Dermis microvascular lymphatic vessel endothelial cell (primary cell): Measurements from ENCODE around the gene ZNF837. TPM values are rescaled to one million over a fixed set of nuclear protein-coding genes. Genes with fewer than 3 reads are reported as not detected.
"Not testable (repeated sequence)": the region's sequence is repeated elsewhere in the genome, so short reads cannot be mapped to it uniquely, and the experiment has no call there.

Source experiments
- DNase-seq, 2 donors: peaks; one replicate each; pipeline versions ENCODE4 v3.0.0 to v3.0.0-alpha.2; 2010; ENCODE audit warnings: low read depth in 2 of 2
- total RNA-seq: library from RNA; depleted of rRNA; stranded (reverse); fragments of >200 nt; gene quantifications from 2 replicates; pipeline ENCODE4 v1.2.1, GENCODE V29; 2014

ZNF837 gene
- total RNA-seq = 1.7 and 3.7 TPM in 2 replicates

- DNase-seq = peak; percentile 100
These were observed at the start of gene ZNF837 for GRCh38 chr19:58380662-58381459. TSS of gene ZNF837 (minus strand) at chr19:58381030. CDS start at chr19:58369332, 11,698 bp downstream.

GRCh38 chr19:58429745-58430144 is 48.9 kb upstream of the ZNF837 start:
- no peak for DNase-seq

- no peak for DNase-seq
These were observed 47.8 kb upstream of the ZNF837 start for GRCh38 chr19:58428617-58429016.

- no peak for DNase-seq
These were observed 36.2 kb upstream of the ZNF837 start for GRCh38 chr19:58417071-58417470.

- no peak for DNase-seq
These were observed 35.8 kb upstream of the ZNF837 start for GRCh38 chr19:58416604-58417003.

- peak in 1 of 2 donors; percentile 31 for DNase-seq
These were observed 28.4 kb upstream of the ZNF837 start for GRCh38 chr19:58409010-58409790.

GRCh38 chr19:58408152-58409009 is 27.6 kb upstream of the ZNF837 start, which contains the start of gene ZNF584:
TSS of gene ZNF584 (plus strand) at chr19:58408649. CDS start at chr19:58409148, 499 bp downstream.
- peak; percentile 87 to 96 for DNase-seq

GRCh38 chr19:58407658-58408151 is 26.9 kb upstream of the ZNF837 start:
- no peak for DNase-seq

- DNase-seq = no peak
These were observed 26.2 kb upstream of the ZNF837 start for GRCh38 chr19:58406818-58407657.

- not testable (repeated sequence) for DNase-seq
These were observed 23.2 kb upstream of the ZNF837 start for GRCh38 chr19:58403920-58404478.

- no peak for DNase-seq
These were observed 21.1 kb upstream of the ZNF837 start for GRCh38 chr19:58401840-58402421.

GRCh38 chr19:58400916-58401839 is 20.3 kb upstream of the ZNF837 start:
- DNase-seq = peak; percentile 97 to 100

- no peak for DNase-seq
These were observed 19.6 kb upstream of the ZNF837 start for GRCh38 chr19:58400316-58400915.

- no peak for DNase-seq
These were observed 19.1 kb upstream of the ZNF837 start for GRCh38 chr19:58399903-58400302.

- no peak for DNase-seq
These were observed 17.7 kb upstream of the ZNF837 start for GRCh38 chr19:58398545-58398944.

GRCh38 chr19:58398087-58398486 is 17.3 kb upstream of the ZNF837 start:
- no peak for DNase-seq

GRCh38 chr19:58397533-58398037 is 16.8 kb upstream of the ZNF837 start:
- DNase-seq = no peak
